Measurements from ENCODE around the gene ZHX3.

DNA sequence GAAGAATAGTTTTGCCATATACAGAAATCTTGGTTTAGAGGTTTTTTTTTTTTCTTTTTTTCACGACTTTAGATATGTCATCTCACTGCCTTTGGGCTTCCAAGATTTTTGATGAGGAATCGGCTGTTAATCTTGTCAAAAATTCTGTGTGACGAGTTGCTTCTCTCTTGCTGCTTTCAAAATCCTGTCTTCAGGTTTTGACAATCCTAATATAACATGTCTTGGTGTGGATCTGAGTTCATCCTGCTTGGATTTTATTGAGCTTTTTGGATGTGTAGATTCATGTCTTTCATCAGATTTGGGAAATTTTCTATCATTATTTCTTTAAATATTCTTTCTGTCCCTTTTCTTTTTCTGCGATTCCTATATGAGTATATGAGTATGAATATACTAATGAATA is 119.1 kb downstream of the ZHX3 start:
- TF ChIP-seq, protein P1, sequence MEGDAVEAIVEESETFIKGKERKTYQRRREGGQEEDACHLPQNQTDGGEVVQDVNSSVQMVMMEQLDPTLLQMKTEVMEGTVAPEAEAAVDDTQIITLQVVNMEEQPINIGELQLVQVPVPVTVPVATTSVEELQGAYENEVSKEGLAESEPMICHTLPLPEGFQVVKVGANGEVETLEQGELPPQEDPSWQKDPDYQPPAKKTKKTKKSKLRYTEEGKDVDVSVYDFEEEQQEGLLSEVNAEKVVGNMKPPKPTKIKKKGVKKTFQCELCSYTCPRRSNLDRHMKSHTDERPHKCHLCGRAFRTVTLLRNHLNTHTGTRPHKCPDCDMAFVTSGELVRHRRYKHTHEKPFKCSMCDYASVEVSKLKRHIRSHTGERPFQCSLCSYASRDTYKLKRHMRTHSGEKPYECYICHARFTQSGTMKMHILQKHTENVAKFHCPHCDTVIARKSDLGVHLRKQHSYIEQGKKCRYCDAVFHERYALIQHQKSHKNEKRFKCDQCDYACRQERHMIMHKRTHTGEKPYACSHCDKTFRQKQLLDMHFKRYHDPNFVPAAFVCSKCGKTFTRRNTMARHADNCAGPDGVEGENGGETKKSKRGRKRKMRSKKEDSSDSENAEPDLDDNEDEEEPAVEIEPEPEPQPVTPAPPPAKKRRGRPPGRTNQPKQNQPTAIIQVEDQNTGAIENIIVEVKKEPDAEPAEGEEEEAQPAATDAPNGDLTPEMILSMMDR (IDR thresholded peaks at IDR 0.05) = no peak
- TF ChIP-seq POLR2A (IDR thresholded peaks at IDR 0.05) = no peak

All from right lobe of liver (tissue), 4 donors.